Inflammatory macrophage treated with lipopolysaccharide for 1 hour (primary cell): ENCODE results near the gene MGST2.
A peak's percentile ranks its signal among the peaks of the same experiment; 100 is the strongest.
"Not testable (repeated sequence)": the region's sequence is repeated elsewhere in the genome, so short reads cannot be mapped to it uniquely, and the experiment has no call there.

Source experiments
- DNase-seq, 2 donors: peaks; one replicate each; pipeline ENCODE4 v3.0.0-alpha.2; 2020 to 2022

The MGST2 gene

DNA sequence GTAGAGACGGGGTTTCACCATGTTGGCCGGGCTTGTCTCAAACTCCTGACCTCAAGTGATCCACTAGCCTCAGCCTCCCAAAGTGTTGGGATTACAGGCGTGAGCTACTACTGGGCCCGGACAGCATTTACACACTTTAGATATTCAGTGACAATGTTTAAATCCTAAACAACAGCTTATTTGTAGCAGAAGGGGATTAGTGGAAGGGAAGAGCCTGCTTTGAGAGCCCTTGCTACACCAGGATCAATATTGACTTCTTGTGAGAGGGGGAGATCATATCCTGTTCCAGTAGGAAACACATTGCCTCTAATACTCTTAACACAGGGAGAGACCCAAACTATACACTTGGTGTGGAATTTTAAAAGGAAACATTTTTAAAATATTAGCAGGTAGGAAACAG is 7.1 kb downstream of the MGST2 start:
- DNase-seq: no peak

DNA sequence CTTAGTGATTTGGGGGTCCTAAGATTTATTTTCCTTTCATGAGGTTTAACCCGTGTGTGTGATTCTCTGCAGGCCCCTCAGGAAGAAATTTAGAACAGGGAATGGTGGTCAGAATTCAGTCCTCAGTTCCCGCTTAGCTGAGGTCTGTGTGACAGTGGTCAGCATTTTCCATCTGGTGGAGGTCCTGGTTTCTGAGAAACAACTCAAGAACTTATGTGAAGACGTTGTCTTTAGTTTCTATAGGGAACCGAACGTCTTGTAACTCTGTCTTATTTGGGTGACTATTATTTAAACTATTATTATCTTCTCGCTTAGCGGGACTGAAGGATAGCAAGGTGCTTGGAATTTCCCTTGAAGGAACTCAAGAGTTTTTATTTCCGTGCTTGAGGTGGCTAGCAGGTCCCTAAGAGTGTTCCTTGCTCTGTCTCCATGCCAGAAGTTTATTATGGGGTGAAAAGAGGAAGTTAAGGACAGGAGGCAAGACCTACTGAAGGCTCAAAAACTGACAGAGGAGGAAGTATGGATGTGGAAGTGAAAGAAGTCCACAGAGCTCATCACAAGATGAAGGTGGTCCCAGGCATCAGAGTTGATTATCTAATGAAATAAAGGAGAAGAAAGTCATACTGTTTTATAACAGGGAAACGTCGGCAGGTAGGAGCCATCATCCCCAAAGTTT is 9.4 kb downstream of the MGST2 start:
- peak; percentile 75 to 82 for DNase-seq

DNA sequence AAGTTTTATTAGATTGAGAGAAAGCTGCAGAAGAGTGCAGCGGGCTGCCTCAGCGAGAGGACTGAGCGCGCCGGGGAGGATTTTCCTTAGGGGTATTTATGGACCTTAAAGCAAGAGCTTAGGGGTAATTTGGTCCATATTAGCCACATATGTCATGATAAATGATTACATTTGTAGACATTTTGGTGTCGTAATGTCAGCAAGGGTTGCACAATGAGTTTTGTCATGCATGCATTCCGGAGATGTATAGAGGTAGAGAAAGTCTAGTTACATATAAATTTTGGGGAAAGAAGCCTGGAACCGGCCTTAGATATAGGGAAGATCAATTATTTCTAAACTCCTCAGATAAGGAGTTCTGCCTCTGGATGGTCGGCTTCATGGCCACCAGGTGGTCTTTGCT is 10.0 kb downstream of the MGST2 start:
- peak in 1 of 2 donors; percentile 84 for DNase-seq

DNA sequence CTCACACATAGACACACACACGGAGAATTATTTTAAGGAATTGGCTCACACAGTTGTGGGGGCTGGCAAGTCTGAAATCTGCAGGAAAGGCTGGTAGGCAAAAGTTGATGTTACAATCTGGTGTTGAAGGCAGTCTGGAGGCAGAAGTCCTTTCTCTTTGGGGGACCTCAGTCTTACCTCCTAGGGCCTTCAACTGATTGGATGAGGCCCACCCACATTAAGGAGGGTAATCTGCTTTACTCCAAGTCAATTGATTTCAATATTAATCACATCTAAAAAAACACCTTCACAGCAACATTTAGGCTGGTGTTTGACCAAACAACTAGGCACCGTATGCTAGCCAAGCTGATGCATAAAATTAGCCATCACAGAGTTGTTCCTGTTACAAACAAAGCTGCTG is 10.7 kb downstream of the MGST2 start:
- no peak for DNase-seq

DNA sequence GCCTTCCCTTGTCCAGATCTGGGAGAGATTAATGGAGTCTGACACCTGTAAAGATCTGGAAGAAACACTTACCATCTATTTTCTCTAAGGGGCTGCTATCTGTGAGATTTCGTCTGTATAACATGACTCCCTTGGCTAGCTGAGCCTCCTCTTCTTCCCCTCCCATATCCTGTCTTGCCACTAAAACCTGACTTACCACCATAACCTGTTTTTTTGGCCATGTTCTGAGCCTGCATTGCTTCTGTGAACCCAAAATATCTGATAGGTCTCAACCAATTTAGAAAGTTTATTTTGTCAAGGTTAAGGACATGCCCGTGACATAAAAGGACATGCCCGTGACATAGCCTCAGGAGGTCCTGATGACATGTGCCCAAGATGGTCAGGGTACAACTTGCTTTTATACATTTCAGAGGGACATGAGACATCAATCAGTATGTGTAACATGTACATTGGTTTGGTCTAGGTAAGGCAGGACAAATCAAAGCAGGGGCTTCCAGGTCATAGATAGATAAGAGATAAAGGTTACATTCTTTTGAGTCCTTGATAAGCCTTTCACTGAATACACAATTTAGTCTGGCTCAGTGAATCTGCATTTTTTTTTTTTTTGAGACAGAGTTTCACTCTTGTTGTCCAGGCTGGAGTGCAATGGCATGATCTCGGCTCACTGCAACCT is 11.4 kb downstream of the MGST2 start:
- DNase-seq: no peak

DNA sequence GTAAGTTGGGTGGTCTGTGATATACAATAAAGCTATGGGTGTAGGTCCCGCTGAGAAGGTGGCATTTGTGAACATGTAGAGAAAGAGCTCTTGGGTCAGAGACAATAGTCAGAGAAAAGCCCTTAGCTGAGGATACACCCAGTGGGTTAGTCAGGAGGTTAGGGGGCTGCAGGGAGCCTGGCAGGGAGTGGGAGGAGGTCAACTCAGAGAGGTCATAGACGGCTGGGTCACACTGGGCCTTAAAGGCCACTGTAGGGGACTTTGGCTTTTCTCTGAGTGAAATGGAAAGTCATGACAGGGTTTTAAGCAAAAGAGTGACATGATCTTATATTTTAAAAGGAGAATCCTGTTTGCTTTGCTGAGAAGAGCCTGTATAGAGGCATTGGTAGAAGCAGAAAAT is 16.7 kb downstream of the MGST2 start:
- DNase-seq: no peak

DNA sequence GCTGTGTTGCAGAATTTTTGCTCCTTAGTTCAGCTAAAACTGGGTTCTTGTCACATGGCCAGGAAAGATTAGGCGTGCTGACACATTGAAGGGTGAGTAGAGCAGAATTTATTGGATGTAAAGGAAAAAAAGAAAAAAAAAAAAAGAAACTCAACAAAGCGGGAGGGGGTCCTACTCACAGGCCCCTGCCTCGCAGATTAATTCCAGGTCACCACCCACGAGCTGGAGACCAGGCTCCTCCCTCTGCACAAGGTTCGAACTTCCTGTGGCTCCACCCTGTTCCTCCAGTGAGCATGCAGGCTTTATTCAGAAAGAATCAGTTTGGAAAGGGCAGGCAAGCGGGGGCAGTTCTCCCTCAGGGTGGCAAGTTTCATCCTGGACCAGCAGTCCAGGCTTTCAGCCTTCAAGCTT is 17.1 kb downstream of the MGST2 start:
- no peak for DNase-seq

DNA sequence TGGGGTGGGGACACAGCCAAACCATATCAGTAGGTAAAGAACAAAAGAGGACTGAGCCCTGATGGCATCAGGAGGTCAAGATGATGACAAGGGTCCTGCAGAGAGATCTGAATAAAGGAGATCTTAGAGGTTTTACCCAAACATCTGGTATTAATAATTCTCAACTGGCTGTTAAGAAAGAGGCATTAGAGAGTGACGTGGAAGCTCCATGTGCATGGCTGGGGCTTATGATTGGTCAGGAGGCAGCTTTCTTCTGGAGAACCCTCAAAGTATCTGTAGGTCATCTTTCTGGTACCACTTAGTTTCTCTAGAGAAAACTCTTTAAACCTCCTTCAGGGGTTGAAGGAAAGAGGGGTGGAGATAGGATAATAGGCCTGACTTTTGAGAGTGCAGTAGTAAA is 18.7 kb downstream of the MGST2 start:
- no peak for DNase-seq

DNA sequence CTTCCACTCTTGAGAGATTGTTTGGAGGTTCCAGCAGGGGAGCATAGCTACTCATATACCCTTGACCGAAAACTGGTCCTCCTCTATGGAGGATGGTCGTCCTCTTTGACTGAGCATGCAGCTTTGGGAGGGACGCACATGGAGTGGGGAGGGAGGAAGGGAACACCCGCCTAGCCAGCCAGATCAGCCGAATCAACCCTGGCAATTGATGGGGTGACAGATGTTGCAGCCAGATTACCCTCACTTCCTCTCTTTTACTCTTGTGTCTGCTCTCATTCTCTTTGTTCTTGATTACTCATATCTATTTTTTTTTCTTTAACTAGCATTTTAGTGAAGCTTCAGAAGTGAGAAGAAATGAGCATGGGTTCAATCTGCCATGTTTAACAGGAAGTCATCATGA is 19.6 kb downstream of the MGST2 start:
- DNase-seq: no peak

DNA sequence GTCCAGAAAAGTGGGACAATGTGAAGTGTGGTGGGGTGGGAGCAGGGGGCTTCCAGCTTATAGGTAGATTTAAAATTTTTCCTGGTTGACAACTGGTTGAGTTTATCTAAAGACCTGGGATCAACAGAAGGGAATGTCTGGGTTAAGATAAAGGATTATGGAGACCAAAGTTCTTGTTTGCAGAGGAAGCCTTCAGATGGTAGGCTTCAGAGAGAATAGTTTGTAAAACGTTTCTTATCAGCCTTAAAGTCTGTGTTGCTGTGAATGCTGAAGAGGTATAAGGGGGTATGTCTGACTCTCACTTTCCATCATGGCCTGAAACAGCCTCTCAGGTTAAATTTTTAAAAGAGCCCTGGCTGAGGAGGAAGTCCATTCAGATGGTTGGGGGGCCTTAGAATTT is 20.5 kb downstream of the MGST2 start:
- no peak for DNase-seq

DNA sequence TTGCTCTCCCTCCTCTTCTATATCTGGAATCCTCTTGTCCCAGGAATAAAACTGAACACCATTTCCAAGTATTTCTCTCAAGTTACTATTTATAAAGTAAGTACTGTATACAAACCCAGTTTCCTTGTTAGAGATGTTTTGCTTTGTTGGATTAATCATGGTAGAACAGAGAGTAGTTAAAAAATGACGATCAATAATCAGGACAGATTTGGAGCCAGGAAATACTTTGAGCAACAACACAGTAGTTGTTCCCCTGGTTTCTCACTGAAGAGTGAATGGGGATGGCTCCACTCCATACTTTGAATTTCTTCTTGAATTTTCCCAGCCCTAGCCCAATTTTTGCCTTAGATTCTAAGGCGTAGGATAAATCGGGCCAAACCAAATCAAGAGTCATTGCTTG is 21.4 kb downstream of the MGST2 start:
- DNase-seq: no peak

DNA sequence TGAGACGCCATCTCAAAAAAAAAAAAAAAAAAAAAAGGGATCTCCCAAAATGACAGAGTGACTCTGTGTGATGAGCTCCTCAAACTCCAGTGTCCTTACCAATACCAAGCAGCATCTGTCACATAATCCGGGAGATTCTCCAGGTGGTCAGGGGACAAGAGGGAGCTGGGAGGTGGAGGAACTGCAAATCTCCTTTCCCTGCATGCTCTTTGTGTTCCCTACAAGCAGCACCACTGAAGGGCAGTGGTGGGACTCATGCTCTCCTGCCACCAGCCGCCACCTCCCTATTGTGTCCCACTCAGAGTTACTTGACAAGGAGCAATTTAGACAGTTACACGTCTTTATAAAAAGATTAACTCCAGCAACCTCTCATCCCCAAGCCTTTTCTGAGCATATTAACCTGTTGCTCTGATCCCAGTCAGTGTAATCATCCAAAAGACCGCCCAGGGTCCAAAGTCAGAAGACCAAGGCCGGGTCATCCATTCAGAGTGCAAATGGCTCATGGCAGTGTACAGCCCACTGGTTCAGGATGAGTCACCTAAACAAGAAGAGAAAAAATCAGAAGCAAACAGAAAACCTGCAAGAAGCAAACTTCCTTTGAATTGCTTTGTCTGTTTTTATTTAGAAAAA is 23.6 kb downstream of the MGST2 start:
- peak; percentile 11 to 41 for DNase-seq

DNA sequence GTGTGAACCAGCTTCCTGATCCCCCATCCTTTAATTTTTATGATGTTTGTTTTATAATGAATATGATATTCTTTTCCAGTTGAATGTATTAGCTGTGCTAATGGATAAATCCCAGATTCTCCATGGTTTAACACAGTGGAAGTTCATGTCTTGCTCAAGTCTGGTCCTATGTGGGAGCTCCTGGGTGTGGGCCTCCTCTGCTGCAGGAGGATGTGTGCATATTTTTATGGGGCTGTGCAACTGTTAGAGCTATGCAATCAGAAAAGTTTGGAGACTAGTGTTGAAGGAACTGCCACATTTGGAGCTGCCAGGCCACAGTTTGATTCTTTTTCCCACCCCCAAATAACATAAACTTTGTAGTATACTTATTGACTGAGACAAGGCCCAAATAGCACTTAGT is 24.8 kb downstream of the MGST2 start:
- peak; percentile 39 to 69 for DNase-seq

DNA sequence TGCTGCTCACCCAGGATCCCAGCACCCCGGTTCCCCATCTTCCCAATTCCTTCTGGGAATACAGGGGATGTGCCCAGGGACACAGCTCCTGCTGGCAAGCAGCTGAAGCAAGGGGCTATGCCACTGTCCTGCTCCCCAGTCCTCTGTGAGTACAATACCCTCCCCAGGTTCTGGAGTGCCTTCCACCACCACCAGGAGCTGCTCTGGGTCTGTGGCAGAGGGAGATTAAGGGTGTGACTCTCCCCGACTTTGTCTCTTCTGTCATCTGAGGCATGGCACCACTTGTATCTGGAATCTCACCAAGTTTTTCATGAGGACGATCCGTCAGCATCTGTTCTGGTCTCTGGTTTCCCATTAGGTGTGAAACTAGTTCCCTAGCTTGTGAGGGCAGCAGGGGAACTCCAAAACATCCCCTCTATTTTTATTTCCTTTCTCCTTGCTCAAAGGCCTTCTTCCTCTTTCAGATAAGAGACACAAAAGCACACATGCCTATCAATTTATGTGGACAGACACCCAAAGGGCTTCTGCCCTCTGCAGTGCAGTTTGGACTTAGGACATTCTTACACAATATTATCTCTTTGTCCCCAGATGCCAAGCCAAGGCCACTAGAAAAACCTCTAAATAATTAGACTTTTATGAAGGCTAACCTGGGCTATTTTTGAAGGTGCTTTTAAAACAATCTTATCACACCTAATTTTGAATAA is 26.8 kb downstream of the MGST2 start:
- DNase-seq: peak; percentile 53 to 72

DNA sequence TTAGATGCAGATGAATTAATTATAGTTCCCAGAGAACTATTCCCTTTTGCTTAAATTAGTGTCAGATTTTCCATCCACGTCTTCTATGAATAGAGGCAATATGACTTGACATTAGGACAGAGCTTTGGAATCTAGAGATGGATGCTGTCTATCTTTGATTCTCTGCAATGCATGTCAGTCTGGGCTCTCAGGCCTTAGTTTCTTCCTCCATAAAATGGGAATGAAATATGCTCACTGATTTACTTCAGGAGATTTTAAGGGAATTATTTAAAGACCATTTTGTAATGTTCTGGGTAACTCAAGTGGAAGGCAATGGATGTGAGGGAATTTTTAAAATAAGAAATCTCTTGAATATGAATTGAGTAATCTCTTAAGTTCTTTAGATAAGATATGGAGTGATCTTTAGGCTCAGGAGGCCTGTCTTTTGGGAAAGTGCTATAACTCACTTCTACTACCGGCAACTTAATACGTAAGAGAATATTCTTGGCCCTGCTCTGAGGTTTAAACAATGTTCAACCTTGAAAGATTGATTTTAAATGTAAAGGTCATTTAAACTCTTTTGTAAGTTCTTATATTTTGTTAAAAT is 29.0 kb downstream of the MGST2 start:
- no peak for DNase-seq

DNA sequence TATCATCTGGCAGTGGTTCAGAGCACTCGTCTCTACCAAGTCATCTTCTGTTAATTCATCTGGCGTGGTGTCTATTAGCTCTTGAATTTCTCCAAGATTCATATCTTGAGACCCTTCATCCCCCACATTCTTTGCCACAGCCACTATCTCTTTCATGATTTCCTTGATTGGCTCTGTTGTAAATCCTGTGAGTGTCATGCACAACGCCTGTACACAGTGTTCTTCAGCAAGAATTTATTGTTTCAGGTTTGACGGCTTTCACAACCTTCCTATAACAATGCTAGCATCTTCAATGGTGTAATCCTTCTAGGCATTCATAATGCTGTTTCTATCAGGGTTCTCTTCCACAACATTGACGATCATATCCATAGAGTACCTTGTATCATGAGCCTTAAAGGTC is 30.9 kb downstream of the MGST2 start:
- no peak for DNase-seq

DNA sequence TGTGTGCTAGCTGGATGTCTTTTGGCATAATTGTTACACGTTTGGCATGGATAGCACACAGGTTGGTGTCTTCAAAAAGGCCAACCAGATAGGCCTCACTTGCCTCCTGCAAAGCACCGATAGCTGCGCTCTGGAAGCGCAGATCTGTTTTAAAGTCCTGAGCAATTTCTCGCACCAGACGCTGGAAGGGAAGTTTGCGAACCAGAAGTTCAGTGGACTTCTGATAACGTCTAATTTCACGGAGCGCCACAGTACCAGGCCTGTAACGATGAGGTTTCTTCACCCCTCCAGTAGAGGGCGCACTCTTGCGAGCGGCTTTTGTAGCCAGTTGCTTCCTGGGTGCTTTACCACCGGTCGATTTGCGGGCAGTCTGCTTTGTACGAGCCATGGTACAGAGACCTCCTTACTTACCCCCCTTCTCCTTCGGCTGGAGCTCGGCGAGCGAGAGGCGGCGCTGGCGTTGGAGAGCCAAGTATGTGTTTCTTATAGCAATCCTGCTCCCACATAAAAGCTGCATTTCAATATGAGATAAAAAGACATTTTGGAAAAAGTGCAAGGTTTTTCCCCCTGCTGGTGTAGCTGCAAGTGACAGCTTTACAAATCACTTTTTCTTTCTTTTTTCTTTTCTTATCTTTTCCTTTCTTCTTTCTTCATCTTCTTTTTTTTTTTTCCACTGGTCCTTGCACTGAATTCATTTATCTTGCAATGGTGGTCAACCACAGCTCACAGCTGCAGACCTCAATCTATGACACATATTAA is 32.7 kb downstream of the MGST2 start:
- DNase-seq: not testable (repeated sequence)

DNA sequence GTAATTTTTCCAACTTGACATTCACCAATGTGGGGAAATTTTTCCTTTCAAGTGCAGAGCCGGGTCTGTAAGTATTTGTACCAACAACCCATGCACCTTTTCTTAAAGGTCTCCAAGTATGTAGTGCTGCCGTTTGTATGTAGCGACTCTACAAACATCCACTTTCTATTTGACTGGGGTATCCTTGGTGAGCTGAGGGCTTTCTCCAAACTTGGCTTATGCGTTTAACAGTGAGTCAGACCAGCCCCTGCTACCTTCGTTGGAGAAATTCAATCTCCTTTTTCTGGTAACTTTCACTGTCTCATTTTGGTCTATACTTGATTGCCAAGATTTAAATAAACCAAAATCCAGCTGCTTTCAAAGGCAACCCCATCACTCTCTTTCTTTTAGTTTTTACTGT is 34.9 kb downstream of the MGST2 start:
- no peak for DNase-seq

DNA sequence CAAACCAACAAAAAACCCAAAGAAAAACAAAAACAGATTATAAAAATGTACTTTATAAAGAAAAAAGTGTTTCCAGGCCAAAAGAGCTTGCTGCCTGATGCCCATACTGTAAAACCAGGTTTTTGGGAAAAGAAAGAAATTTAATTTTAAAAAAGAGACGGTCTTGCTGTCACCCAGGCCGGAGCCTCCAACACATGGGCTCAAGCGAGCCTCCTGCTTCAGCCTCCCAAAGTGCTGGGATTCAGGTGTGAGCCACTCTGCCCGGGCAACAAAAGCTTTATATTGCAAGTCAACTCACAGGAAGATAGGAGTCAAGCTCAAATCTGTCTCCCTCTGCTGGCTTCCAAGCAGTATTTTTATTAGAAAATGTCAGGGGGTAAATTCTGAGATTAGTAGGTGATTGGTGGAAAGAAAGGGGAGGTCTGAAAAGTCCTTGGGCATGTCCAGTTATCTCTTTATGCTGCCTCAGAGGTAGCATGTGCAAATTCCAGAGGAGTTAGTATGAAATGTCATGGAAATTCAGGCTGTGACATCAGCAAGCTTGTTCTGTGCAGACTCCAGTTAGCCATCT is 39.4 kb downstream of the MGST2 start:
- no peak for DNase-seq

DNA sequence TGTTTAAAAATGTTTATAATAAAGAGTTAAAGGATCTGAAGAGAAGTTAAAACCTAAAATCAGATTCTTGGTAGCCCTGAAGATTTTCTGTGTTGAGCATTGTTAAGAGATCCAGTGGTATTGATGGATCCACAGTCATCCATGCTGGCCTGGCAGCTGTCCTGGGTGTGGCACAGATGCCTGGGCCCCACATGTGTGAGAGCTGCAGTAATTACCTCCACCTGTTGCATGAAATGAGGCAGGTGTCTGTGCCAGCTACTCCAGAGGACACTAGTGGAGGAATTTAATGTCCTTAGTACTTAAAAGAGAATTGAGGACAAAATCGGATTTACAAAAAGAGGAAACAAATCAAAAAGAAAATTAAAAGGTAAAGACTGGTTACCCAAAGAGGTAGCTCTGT is 44.0 kb downstream of the MGST2 start:
- no peak for DNase-seq

DNA sequence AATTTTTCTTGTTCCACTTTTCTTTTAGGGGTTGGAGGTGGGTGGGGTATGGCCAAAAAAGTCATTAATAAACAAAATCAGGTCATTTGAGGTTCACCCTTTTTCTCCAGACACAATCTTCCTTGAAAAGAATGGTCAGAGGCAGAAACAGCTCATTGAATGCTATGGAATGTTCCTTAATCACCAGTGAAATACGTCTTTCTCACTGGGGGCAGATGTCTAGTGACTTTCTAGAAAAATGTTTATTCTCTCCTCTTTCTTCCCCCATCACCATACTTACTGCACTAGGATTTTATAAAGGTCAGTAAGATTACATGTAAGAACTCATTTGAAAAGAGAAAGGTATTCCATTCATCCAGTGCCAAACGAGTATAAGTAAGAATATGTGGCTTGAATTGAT is 44.5 kb downstream of the MGST2 start:
- no peak for DNase-seq

DNA sequence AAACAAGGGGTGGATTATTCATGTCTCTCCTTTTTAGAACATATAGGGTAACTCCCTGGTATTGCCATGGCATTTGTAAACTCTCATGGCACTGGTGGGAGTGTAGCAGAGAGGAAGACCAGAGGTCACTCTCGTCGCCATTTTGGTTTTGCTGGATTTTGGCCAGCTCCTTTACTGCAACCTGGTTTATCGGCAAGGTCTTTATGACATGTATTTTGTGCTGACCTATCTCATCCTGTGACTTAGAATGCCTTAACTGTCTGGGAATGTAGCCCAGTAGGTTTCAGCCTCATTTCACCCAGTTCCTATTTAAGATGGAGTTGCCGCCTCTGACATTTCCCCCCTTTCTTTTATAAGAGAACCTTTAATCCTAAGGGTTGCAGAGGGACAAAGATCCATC is 45.8 kb downstream of the MGST2 start:
- DNase-seq: no peak
